ENCODE results near the gene TRIP6.

Gene TRIP6

GRCh38 chr7:100827330-100828226 is 39.6 kb upstream of the TRIP6 start, which contains the start of gene EPHB4:
Gene EPHB4 (minus strand): TSS chr7:100827523. CDS start chr7:100827030, 493 bp downstream.
- Histone ChIP-seq H3K4ac (ENCODE audit: low read length) (peak within 1 kb of the TSS; percentile 86), H2BK15ac (ENCODE audit: low read length) (peak within 1 kb of the TSS; percentile 93), H2BK12ac (ENCODE audit: low read length) (peak within 1 kb of the TSS; percentile 68), H3K36me3 (replicated peaks in 1 of 2; ENCODE audit: control insufficient read depth in 2 of 2, insufficient read depth in 2 of 2, low read length in 2 of 2) (peaks cover 23 to 32% of the 10 kb centered on the region in 2 donors), H2BK5ac (ENCODE audit: low read length) (peak within 1 kb of the TSS; percentile 95), H3K27me3 (ENCODE audit: control insufficient read depth in 3 of 3, insufficient read depth in 3 of 3, low read depth in 1 of 3, low read length in 3 of 3) (no peaks in the 10 kb centered on the region), H3K79me1 (ENCODE audit: low read depth, low read length) (peaks cover 11% of the 10 kb centered on the region), H2BK120ac (ENCODE audit: low read depth, low read length) (peak within 1 kb of the TSS; percentile 97), H3K18ac (ENCODE audit: low read length) (peak within 1 kb of the TSS; percentile 98), H3K14ac (ENCODE audit: low read length) (peak within 1 kb of the TSS; percentile 90), H3K4me3 (ENCODE audit: low read length in 2 of 2) (peak within 1 kb of the TSS; percentile 94 to 99), H3K4me2 (ENCODE audit: insufficient read depth, low read length, poor library complexity, severe bottlenecking) (peak within 1 kb of the TSS; percentile 83), H3K27ac (replicated peaks; ENCODE audit: low read length) (peak within 1 kb of the TSS; percentile 94), H3K9me3 (replicated peaks in 1 of 2; ENCODE audit: control insufficient read depth in 2 of 2, insufficient read depth in 1 of 2, low read depth in 1 of 2, low read length in 2 of 2) (no peaks in the 10 kb centered on the region), H3K23ac (ENCODE audit: low read depth, low read length, poor library complexity) (peak within 1 kb of the TSS; percentile 95), H2AK5ac (ENCODE audit: low read depth, low read length) (peak within 1 kb of the TSS; percentile 96), H4K8ac (ENCODE audit: low read depth, low read length) (peak within 1 kb of the TSS; percentile 9), H4K91ac (ENCODE audit: low read depth, low read length, poor library complexity) (peak within 1 kb of the TSS; percentile 68), H3K4me1 (ENCODE audit: control insufficient read depth in 2 of 2, insufficient read depth in 1 of 2, low read depth in 1 of 2, low read length in 2 of 2) (peaks cover 10 to 14% of the 10 kb centered on the region in 2 donors), H2AFZ (ENCODE audit: low read length) (peak within 1 kb of the TSS; percentile 96), H3K9ac (ENCODE audit: low read depth, low read length, poor library complexity) (peak within 1 kb of the TSS; percentile 89)
- no CpG with 5 or more reads among the region's 80 CpGs for WGBS, 2 donors (ENCODE audit: extremely low coverage in 2 of 2, insufficient read length in 2 of 2, insufficient replicate concordance in 1 of 2)
- peak; percentile 90 for DNase-seq (ENCODE audit: low spot score)

GRCh38 chr7:100829150-100829716 is 38.0 kb upstream of the TRIP6 start:
- Histone ChIP-seq H3K4me1 (ENCODE audit: control insufficient read depth in 2 of 2, insufficient read depth in 1 of 2, low read depth in 1 of 2, low read length in 2 of 2) (peaks cover 10 to 14% of the 10 kb centered on the region in 2 donors), H2AK5ac (ENCODE audit: low read depth, low read length) (no peak overlapping the region), H3K4ac (ENCODE audit: low read length) (no peak overlapping the region), H2AFZ (ENCODE audit: low read length) (no peak overlapping the region), H2BK15ac (ENCODE audit: low read length) (no peak overlapping the region), H3K9me3 (replicated peaks in 1 of 2; ENCODE audit: control insufficient read depth in 2 of 2, insufficient read depth in 1 of 2, low read depth in 1 of 2, low read length in 2 of 2) (no peaks in the 10 kb centered on the region), H3K4me3 (ENCODE audit: low read length in 2 of 2) (peak overlapping the region in 1 of 2 donors; percentile 4), H3K36me3 (replicated peaks in 1 of 2; ENCODE audit: control insufficient read depth in 2 of 2, insufficient read depth in 2 of 2, low read length in 2 of 2) (peaks cover 8 to 16% of the 10 kb centered on the region in 2 donors), H2BK12ac (ENCODE audit: low read length) (no peak overlapping the region), H2BK5ac (ENCODE audit: low read length) (no peak overlapping the region), H3K27ac (replicated peaks; ENCODE audit: low read length) (no peak overlapping the region), H3K4me2 (ENCODE audit: insufficient read depth, low read length, poor library complexity, severe bottlenecking) (no peak overlapping the region), H3K14ac (ENCODE audit: low read length) (no peak overlapping the region), H3K23ac (ENCODE audit: low read depth, low read length, poor library complexity) (peak overlapping the region; percentile 44), H3K79me1 (ENCODE audit: low read depth, low read length) (peaks cover 5% of the 10 kb centered on the region), H3K18ac (ENCODE audit: low read length) (no peak overlapping the region), H3K27me3 (ENCODE audit: control insufficient read depth in 3 of 3, insufficient read depth in 3 of 3, low read depth in 1 of 3, low read length in 3 of 3) (no peaks in the 10 kb centered on the region), H3K9ac (ENCODE audit: low read depth, low read length, poor library complexity) (no peak overlapping the region), H4K91ac (ENCODE audit: low read depth, low read length, poor library complexity) (no peak overlapping the region), H2BK120ac (ENCODE audit: low read depth, low read length) (no peak overlapping the region), H4K8ac (ENCODE audit: low read depth, low read length) (no peak overlapping the region)
- no CpG with 5 or more reads among the region's 20 CpGs for WGBS, 2 donors (ENCODE audit: extremely low coverage in 2 of 2, insufficient read length in 2 of 2, insufficient replicate concordance in 1 of 2)
- no peak for DNase-seq (ENCODE audit: low spot score)

- no CpG with 5 or more reads among the region's 4 CpGs for WGBS, 2 donors (ENCODE audit: extremely low coverage in 2 of 2, insufficient read length in 2 of 2, insufficient replicate concordance in 1 of 2)
- Histone ChIP-seq H3K27ac (replicated peaks; ENCODE audit: low read length) (no peak overlapping the region), H3K14ac (ENCODE audit: low read length) (no peak overlapping the region), H3K4ac (ENCODE audit: low read length) (no peak overlapping the region), H3K9ac (ENCODE audit: low read depth, low read length, poor library complexity) (no peak overlapping the region), H2BK5ac (ENCODE audit: low read length) (no peak overlapping the region), H2BK120ac (ENCODE audit: low read depth, low read length) (no peak overlapping the region), H3K27me3 (ENCODE audit: control insufficient read depth in 3 of 3, insufficient read depth in 3 of 3, low read depth in 1 of 3, low read length in 3 of 3) (no peaks in the 10 kb centered on the region), H2BK15ac (ENCODE audit: low read length) (no peak overlapping the region), H3K36me3 (replicated peaks in 1 of 2; ENCODE audit: control insufficient read depth in 2 of 2, insufficient read depth in 2 of 2, low read length in 2 of 2) (peaks cover 2 to 4% of the 10 kb centered on the region in 2 donors), H2AFZ (ENCODE audit: low read length) (no peak overlapping the region), H3K18ac (ENCODE audit: low read length) (no peak overlapping the region), H3K4me3 (ENCODE audit: low read length in 2 of 2) (no peak overlapping the region), H4K8ac (ENCODE audit: low read depth, low read length) (no peak overlapping the region), H3K4me2 (ENCODE audit: insufficient read depth, low read length, poor library complexity, severe bottlenecking) (no peak overlapping the region), H2AK5ac (ENCODE audit: low read depth, low read length) (no peak overlapping the region), H4K91ac (ENCODE audit: low read depth, low read length, poor library complexity) (no peak overlapping the region), H2BK12ac (ENCODE audit: low read length) (no peak overlapping the region), H3K79me1 (ENCODE audit: low read depth, low read length) (no peaks in the 10 kb centered on the region), H3K23ac (ENCODE audit: low read depth, low read length, poor library complexity) (no peak overlapping the region), H3K9me3 (replicated peaks in 1 of 2; ENCODE audit: control insufficient read depth in 2 of 2, insufficient read depth in 1 of 2, low read depth in 1 of 2, low read length in 2 of 2) (no peaks in the 10 kb centered on the region), H3K4me1 (ENCODE audit: control insufficient read depth in 2 of 2, insufficient read depth in 1 of 2, low read depth in 1 of 2, low read length in 2 of 2) (peaks cover 5 to 10% of the 10 kb centered on the region in 2 donors)
- no peak for DNase-seq (ENCODE audit: low spot score)
Measured at GRCh38 chr7:100830396-100830795, 36.8 kb upstream of the TRIP6 start.

- Histone ChIP-seq H3K9ac (ENCODE audit: low read depth, low read length, poor library complexity) (no peak overlapping the region), H3K4ac (ENCODE audit: low read length) (no peak overlapping the region), H3K4me3 (ENCODE audit: low read length in 2 of 2) (no peak overlapping the region), H2BK5ac (ENCODE audit: low read length) (no peak overlapping the region), H3K27me3 (ENCODE audit: control insufficient read depth in 3 of 3, insufficient read depth in 3 of 3, low read depth in 1 of 3, low read length in 3 of 3) (no peaks in the 10 kb centered on the region), H4K91ac (ENCODE audit: low read depth, low read length, poor library complexity) (no peak overlapping the region), H4K8ac (ENCODE audit: low read depth, low read length) (no peak overlapping the region), H3K27ac (replicated peaks; ENCODE audit: low read length) (no peak overlapping the region), H3K18ac (ENCODE audit: low read length) (no peak overlapping the region), H3K79me1 (ENCODE audit: low read depth, low read length) (no peaks in the 10 kb centered on the region), H3K23ac (ENCODE audit: low read depth, low read length, poor library complexity) (no peak overlapping the region), H2BK120ac (ENCODE audit: low read depth, low read length) (no peak overlapping the region), H2BK15ac (ENCODE audit: low read length) (no peak overlapping the region), H2BK12ac (ENCODE audit: low read length) (no peak overlapping the region), H3K4me2 (ENCODE audit: insufficient read depth, low read length, poor library complexity, severe bottlenecking) (no peak overlapping the region), H2AFZ (ENCODE audit: low read length) (no peak overlapping the region), H3K9me3 (replicated peaks in 1 of 2; ENCODE audit: control insufficient read depth in 2 of 2, insufficient read depth in 1 of 2, low read depth in 1 of 2, low read length in 2 of 2) (no peaks in the 10 kb centered on the region), H3K36me3 (replicated peaks in 1 of 2; ENCODE audit: control insufficient read depth in 2 of 2, insufficient read depth in 2 of 2, low read length in 2 of 2) (no peaks in the 10 kb centered on the region), H3K14ac (ENCODE audit: low read length) (no peak overlapping the region), H3K4me1 (ENCODE audit: control insufficient read depth in 2 of 2, insufficient read depth in 1 of 2, low read depth in 1 of 2, low read length in 2 of 2) (peaks cover 13 to 19% of the 10 kb centered on the region in 2 donors), H2AK5ac (ENCODE audit: low read depth, low read length) (no peak overlapping the region)
- DNase-seq (ENCODE audit: low spot score), result no peak
- WGBS, 2 donors (ENCODE audit: extremely low coverage in 2 of 2, insufficient read length in 2 of 2, insufficient replicate concordance in 1 of 2), result no CpG with 5 or more reads among the region's 5 CpGs
Measured at GRCh38 chr7:100832281-100832633, 34.9 kb upstream of the TRIP6 start.

Data from neuronal stem cell (in vitro differentiated cells).